Dermis blood vessel endothelial cell (primary cell): Measurements from ENCODE around the gene PIK3R3. TPM values are rescaled to one million over a fixed set of nuclear protein-coding genes. Genes with fewer than 3 reads are reported as not detected.

Experiments used
- DNase-seq: peaks from one replicate; pipeline ENCODE4 v3.0.0; 2010
- total RNA-seq: library from RNA; depleted of rRNA; stranded (reverse); fragments of >200 nt; gene quantifications from 2 replicates; pipeline ENCODE4 v1.2.3, GENCODE V29; 2014

The PIK3R3 gene
- total RNA-seq, 1 donor from 2014 or later = 15.8 TPM

DNA sequence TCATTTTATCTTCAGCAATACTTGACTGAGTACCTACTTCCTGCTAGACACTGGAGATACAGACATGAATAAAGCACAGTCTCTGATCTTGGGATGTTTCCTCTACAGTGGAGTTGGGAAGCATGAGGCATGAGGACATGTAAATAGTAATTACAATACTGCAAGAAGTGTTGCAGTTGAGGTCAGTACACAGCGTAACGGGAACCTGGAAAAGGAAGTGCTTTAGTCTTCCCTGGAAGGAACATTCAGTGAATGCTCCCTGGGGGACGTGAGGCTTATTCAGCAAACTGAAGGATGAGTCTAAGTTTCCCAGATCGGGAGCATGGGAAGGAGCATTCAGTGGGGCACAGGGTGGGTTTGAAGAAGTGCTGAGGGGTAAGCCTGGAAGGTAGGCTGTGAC lies 112.4 kb downstream of the PIK3R3 start:
- peak; percentile 46 for DNase-seq

DNA sequence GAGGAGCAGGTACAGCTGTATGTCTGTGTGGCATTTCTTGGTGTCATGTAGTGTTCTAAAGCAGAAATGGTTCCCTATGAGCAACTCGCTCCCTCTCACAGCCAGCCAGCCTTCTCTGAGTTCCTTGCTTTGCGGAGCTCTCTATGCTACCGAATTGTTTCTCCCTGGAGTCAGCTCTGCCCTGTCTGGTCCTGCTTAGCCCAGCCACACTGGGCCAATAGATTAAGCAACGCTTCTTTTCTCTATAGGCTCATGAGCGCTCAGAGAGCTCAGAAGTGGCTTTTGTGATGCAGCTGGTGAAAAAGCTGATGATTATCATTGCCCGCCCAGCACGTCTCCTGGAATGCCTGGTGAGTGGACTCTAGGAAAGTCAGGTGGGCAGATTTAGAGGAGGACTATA lies 113.1 kb downstream of the PIK3R3 start:
- no peak for DNase-seq

DNA sequence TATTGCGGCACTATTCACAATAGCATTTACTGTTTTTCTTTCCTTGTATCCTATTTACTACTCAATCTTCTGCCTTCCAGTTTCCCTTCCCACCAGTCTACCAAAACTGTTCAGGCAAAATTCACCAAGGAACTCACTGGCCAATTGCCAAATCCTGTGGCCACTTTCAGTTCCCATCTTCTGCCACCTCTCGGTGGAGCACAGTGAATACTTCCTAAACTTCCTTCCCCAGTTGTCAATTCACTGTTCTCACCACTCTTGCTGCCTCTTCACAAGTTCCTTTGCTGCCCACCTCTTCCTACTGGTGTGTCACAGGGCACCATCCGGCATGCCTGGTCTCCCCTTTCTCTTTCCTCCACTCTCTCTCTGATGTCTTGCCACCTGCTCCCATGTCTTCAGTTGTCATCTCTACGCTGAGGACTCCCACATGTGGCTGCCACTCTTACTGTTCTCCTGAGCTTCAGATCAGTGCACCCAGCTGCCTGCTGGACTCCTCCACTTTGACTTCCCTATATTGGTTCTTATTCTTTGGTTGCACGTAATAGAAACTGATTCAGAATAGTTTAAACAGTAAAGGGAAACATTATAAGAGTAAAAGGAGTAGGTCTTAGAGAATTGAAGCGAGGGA lies 114.4 kb downstream of the PIK3R3 start:
- DNase-seq = no peak

DNA sequence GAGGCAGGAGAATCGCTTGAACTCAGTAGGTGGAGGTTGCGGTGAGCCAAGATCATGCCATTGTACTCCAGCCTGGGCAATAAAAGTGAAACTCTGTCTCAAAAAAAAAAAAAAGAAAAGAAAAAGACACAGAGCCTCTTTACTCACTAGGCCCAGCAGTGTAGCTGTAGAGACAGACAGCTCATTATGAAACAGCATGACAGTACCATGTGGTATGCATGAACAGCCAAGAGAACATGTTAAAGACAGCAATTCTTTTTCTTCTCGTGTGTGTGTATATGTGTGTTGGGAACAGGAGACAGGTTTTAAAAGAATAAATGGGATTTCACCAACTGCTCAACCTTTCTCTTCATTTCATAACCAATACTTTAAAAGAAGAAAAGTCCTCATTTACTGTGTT lies 118.8 kb downstream of the PIK3R3 start:
- DNase-seq = no peak

DNA sequence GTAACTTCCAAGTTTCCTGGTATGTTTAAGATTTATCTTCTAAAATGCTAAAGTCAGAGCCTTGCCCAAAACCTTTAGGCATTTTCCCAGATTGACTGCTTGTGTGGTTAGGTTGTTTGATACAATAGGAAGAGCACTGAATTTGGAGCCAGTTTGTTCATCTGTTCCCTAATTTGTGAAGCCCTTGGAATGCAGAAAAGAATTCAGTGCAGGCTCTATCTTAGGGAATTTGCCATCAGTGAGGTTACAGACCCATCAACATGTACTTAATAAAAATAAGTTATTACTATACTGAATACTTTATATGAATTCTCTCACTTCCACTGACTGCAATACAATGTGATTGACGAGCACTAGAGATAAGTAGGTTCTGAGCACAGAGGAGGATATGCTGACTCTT lies 120.2 kb downstream of the PIK3R3 start:
- DNase-seq = no peak

DNA sequence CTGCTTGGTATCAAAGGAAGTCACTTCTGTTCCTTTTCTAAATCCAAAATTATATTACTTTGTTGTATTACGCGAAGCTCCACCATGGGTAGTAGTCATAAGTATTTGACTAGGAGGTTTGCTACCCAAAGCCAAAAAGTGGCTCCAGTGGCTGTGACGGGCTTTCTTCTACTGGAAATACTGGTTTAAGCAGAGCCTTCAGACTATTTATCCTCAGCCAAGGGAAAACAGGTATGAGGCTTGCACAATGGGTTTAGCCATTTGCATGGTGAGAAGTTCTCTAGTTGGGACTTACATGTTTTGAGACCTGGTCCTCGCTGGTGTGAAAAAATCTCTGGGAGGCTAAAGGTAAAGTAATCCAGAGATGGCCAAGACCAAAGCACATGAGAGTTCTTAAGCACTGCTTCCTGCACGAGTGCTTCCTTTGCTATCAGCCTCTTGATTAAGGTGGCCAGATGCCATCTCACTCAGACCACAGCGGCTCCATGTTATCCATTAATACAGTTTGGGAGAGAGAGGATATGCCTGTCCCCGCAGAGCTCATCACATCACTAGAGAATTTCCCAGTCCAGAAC lies 121.2 kb downstream of the PIK3R3 start:
- no peak for DNase-seq

DNA sequence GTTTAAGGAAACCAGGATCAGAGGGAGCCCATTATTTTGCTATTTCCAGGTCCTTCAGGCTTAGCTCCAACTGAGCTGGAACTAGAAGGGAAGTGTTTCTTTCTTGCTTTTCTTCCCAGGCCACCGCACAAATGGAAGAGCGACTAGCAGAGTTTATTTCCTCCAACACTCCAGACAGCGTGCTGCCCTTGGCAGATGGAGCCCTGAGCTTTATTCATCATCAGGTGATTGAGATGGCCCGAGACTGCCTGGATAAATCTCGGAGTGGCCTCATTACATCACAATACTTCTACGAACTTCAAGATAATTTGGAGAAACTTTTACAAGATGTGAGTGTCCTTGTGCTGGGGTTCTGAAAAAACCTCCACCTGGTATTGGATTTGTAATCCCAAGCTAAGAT lies 121.8 kb downstream of the PIK3R3 start:
- no peak for DNase-seq

DNA sequence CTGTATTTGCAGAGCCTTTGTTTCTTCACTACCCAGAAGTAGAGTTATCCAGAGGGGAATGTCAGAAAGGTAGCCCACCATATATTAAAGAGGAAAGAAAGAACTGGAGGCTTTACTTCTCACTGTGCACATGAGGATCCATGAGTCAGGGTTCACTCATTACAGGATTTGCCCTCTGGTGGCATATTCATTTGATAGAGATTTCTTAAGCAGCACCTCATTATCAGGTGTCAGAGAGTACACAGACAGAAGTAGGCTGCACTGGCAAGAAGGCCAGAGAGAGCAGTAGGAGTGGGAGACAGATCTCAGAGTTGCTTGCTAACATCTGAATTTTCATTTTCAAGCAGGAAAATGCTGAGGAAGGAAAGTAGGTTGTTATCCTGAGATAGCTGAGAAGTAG lies 123.8 kb downstream of the PIK3R3 start:
- no peak for DNase-seq

DNA sequence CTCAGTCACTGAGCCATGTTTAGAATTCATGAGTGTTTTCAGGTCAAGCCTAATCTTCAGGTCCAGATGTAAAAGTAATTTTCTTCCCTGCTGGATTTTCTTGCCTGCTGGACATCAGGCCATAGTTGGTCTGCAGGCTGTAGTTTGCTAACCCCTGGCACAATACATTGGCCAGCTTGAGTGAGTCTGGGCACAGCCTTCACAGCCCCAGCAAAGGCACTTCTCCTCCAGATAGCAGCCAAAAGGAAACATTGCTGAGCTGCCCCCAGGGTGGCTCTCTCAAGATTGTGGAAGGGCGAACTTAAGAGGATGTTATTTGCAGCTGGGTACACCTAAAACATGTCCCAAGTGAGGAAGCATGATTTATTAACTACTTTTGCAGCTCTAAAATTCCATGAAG lies 126.8 kb downstream of the PIK3R3 start:
- DNase-seq = no peak

DNA sequence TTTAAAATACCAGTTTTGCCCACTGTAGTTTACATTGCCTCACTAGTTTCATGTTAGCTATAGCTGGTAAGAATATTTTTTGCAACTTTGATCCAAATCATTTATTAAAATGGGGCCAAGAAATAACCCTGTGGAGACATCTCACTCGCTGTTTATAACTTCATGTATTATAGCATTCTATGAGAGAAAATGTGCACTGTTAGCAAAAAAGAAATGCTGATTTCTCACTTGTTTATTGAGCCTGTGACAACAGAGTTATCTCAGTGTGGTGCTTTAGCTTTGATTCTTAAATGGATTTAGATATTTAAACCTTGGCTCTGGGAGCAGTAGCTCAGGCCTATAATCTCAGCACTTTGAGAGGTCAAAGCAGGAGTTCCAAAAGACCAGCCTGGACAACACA lies 127.9 kb downstream of the PIK3R3 start:
- no peak for DNase-seq

DNA sequence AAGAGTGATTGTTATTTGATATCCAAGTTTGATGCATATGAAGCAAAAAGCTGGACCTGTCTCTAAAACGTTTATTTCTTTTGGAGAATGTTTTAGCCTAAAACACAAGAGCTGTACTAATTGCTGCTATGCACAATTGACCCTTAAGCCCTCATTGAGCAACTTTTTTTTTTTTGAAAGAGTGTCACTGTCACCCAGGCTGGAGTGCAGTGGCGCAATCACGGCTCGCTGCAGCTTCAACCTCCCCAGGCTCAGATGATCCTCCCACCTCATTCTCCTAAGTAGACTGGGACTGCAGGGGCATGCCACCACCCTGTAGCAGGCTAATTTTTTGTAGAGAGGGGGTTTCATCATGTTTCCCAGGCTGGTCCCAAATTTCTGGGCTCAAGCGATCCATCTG lies 129.1 kb downstream of the PIK3R3 start:
- DNase-seq = no peak

DNA sequence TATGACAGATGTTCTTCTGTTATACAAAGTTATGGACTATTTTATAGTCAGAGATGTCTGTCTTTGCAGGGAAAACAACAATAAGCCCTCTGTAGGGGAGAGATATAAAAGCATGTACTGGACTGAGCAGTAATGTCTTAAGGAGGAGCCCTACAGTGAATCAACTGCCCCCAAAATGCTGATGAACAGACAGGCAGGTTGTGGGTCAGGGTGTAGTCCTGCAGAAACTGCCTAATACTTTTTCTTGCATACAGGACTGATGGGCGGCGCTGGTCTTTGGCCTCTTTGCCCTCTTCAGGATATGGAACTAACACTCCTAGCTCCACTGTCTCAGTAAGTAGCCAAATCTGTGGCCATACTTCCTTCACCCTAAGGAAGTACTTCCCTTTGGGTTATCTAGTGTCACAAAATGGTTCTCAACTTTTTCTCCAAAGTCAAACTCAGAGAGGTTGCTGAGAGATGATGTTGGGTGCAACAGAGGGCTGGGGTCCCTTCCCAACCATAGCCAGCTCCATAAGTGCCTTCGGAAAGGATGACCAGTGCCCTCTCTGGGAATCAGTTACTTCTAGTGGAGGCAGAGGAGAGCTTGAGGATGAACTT lies 129.8 kb downstream of the PIK3R3 start:
- DNase-seq = no peak

DNA sequence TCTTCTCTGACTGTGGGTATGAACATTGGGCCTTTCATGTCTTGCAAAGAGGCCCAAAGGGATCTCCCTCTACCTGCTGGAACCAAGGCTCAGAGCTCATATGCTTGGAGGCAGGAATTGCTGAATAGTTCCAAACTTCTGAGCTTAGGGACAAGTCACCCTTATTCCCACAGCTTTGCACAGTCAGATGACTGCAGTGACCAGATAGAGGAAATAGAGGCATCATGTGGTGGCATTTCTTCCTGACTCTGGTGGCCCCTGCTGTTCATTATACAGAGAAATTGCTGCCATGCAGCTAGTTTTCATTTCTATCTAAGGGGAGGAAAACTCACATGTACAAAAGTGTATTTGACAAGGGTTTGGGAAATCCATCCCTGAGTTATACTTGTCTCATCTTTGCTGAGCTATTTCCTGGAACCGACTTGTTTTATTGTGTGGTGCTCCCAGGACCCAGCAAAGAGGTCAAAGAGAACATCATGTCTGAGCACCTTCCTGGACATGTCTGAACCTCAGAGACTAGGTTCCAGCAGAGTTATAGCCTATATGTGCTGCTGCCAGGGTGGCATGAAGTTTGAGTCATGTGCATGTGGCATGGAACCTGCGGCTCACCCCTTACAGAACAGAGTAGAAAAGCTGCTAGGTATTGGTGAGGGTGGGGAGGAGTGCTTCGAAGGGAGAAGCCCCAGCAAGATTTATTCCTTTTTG lies 131.2 kb downstream of the PIK3R3 start:
- DNase-seq = no peak

DNA sequence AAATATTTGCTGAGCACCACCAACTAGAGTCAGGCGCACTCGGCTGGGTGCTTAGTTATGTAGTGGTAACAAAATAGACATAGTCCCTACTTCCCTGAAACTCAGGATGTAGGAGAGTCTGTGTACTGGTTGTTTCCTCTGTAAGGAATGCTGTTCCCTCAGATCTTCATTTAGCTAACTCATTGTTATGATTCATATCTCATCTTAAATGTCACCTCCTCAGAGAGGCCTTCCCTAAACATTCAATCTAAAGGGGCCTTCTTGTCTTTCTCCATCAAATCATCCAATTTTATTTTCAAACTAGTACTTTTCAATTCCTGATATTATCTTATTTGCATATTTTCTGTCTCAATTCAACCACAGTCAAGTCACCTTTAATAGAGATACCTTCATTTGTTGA lies 132.9 kb downstream of the PIK3R3 start:
- DNase-seq = no peak

DNA sequence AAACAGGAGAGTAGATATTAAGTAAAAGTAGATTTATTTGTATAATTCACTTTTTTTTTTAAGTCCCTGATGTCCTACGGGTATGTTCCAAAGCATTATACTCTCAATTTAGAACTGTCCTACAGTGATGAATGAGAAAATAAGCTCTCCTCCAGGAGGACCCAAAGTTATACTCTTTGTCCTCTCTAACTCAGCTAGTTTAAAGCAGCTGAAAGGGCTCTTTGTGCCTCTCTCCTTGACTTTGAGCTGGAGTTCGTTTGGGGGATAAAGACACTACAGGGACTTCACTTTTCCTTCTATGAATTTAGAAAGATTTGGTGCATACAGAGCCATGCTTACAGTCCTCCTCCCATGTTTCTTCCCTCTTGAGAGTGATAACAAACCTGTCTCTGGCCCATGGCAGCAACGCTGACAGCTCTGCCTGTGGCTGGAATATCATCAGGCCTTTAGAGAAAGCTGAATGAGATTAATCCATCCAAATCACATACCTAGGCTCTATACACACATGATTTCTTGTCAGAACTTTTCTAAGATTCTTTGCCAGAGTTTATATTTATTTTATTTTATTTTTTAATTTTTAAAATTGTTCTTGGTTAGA lies 134.3 kb downstream of the PIK3R3 start:
- DNase-seq = no peak

DNA sequence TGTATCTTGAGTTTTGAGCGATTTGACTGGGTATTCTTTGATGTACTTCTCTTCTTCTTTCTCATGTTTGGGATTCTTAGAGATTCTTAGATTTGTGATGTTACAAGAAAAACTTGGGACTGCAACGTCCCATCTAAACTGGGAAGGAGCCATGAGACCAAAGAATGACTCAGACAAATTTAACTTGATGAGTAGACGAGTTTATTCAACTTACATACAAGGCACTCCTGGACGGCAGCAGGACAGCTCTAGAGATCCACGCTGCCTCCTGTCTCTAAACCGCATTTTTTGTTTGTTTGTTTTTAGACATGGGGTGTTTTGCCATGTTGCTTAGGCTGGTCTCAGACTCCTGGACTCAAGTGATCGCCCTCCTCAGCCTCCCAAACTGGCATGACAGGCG lies 137.1 kb downstream of the PIK3R3 start:
- DNase-seq = no peak

DNA sequence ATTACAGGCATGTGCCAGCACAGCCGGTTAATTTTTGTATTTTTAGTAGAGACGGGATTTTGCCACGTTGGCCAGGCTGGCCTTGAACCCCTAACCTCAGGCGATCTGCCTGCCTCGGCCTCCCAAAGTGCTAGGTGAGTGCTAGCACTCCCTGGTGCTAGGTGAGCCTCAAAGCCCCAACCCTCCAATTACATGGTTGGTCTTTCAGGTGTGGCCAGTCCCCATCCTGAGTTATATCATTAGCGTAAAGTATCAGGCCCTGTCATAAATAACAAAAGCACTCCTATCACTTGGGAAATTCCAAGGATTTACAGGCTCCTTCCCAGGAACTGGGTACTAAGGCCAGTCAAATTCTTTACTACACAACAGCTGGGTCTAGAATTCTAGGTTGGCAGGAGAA lies 138.0 kb downstream of the PIK3R3 start:
- no peak for DNase-seq

Other genes with a start within 250 kb of the PIK3R3 start
- 0.28 and 0.68 TPM in 2 replicates for gene TSPAN1, start 42.5 kb upstream of the PIK3R3 start, total RNA-seq
- gene P3R3URF, start 43.9 kb upstream of the PIK3R3 start, total RNA-seq = not detected in 2 replicates
- gene POMGNT1, start 65.8 kb upstream of the PIK3R3 start, total RNA-seq = 42.4 and 52.3 TPM in 2 replicates
- gene LURAP1, start 70.7 kb upstream of the PIK3R3 start, total RNA-seq = 1.8 and 2.2 TPM in 2 replicates
- 2.0 and 11.2 TPM in 2 replicates for gene RAD54L, start 115.1 kb upstream of the PIK3R3 start, total RNA-seq
- gene LRRC41, start 171.0 kb upstream of the PIK3R3 start, total RNA-seq = 76.6 and 85.2 TPM in 2 replicates
- 236 and 706 TPM in 2 replicates for gene UQCRH, start 171.1 kb upstream of the PIK3R3 start, total RNA-seq
- gene NSUN4, start 208.2 kb upstream of the PIK3R3 start, total RNA-seq = 17.5 and 22.5 TPM in 2 replicates